NCI-H2107 treated with DMSO at 0.1 percent for 48 hours (cell line): ENCODE measurements around the gene CYSLTR1.
"Not testable (repeated sequence)": the region's sequence is repeated elsewhere in the genome, so short reads cannot be mapped to it uniquely, and the experiment has no call there.

Source experiments
- DNase-seq: peaks from one replicate; lab custom pipeline; 2025; ENCODE audit not compliant: unreplicated experiment; lab: John Stamatoyannopoulos, UW

CYSLTR1 gene

GRCh38 chrX:78327370-78328086, at the start of gene CYSLTR1:
Gene CYSLTR1, minus strand, starts transcription at chrX:78327611. Its CDS starts 53,865 bp downstream, at chrX:78273746.
- no peak for DNase-seq

- DNase-seq = no peak
Measured at GRCh38 chrX:78377186-78377585, 49.8 kb upstream of the CYSLTR1 start.

GRCh38 chrX:78375894-78376293, 48.5 kb upstream of the CYSLTR1 start:
- no peak for DNase-seq

GRCh38 chrX:78366576-78366975, 39.2 kb upstream of the CYSLTR1 start:
- no peak for DNase-seq

GRCh38 chrX:78357342-78358055, 30.1 kb upstream of the CYSLTR1 start:
- no peak for DNase-seq

- no peak for DNase-seq
Measured at GRCh38 chrX:78333521-78333920, 6.1 kb upstream of the CYSLTR1 start.

- DNase-seq = no peak
Measured at GRCh38 chrX:78331708-78332107, 4.3 kb upstream of the CYSLTR1 start.

GRCh38 chrX:78330540-78330939, 3.1 kb upstream of the CYSLTR1 start:
- no peak for DNase-seq

- DNase-seq = no peak
Measured at GRCh38 chrX:78330068-78330467, 2.7 kb upstream of the CYSLTR1 start.

GRCh38 chrX:78329486-78329885, 2.1 kb upstream of the CYSLTR1 start:
- no peak for DNase-seq

- DNase-seq = no peak
Measured at GRCh38 chrX:78326401-78326800, 1.0 kb downstream of the CYSLTR1 start.

- no peak for DNase-seq
Measured at GRCh38 chrX:78322863-78323262, 4.5 kb downstream of the CYSLTR1 start.

GRCh38 chrX:78321809-78322208, 5.6 kb downstream of the CYSLTR1 start:
- DNase-seq = no peak

GRCh38 chrX:78316265-78316664, 11.1 kb downstream of the CYSLTR1 start:
- no peak for DNase-seq

GRCh38 chrX:78315745-78316144, 11.7 kb downstream of the CYSLTR1 start:
- DNase-seq = no peak

- DNase-seq = no peak
Measured at GRCh38 chrX:78314561-78314960, 12.8 kb downstream of the CYSLTR1 start.

GRCh38 chrX:78313526-78313925, 13.9 kb downstream of the CYSLTR1 start:
- DNase-seq = no peak

- no peak for DNase-seq
Measured at GRCh38 chrX:78307665-78308064, 19.7 kb downstream of the CYSLTR1 start.

GRCh38 chrX:78303086-78303485, 24.3 kb downstream of the CYSLTR1 start:
- DNase-seq = no peak

- not testable (repeated sequence) for DNase-seq
Measured at GRCh38 chrX:78300933-78301332, 26.5 kb downstream of the CYSLTR1 start.

GRCh38 chrX:78283511-78283910, 43.9 kb downstream of the CYSLTR1 start:
- no peak for DNase-seq

- no peak for DNase-seq
Measured at GRCh38 chrX:78237127-78237526, 90.3 kb downstream of the CYSLTR1 start.

GRCh38 chrX:78226047-78226446, 101.4 kb downstream of the CYSLTR1 start:
- DNase-seq = not testable (repeated sequence)
